ENCODE data around the gene APBA2.

The APBA2 gene

DNA sequence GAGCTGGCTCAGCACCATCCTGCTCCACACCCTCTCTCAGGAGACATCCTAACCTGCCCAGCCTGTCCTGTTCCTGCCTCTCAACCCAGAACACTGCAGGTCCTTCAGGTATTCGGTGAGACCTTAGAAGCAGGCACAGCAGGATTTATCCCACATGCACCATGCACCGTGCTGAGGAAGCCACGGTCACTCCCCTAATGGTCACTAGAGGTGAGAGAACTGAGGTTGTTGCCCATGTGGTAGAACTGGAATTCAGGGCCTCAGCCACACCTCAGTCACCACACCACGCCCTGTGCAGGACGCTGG, 36.9 kb downstream of the APBA2 start:
- TF ChIP-seq, protein P1, sequence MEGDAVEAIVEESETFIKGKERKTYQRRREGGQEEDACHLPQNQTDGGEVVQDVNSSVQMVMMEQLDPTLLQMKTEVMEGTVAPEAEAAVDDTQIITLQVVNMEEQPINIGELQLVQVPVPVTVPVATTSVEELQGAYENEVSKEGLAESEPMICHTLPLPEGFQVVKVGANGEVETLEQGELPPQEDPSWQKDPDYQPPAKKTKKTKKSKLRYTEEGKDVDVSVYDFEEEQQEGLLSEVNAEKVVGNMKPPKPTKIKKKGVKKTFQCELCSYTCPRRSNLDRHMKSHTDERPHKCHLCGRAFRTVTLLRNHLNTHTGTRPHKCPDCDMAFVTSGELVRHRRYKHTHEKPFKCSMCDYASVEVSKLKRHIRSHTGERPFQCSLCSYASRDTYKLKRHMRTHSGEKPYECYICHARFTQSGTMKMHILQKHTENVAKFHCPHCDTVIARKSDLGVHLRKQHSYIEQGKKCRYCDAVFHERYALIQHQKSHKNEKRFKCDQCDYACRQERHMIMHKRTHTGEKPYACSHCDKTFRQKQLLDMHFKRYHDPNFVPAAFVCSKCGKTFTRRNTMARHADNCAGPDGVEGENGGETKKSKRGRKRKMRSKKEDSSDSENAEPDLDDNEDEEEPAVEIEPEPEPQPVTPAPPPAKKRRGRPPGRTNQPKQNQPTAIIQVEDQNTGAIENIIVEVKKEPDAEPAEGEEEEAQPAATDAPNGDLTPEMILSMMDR (conservative IDR thresholded peaks at IDR 0.05), result no peak
- TF ChIP-seq ZFX (IDR thresholded peaks at IDR 0.05), result no peak
- H3K27ac ChIP-seq, result no peak overlapping the region

DNA sequence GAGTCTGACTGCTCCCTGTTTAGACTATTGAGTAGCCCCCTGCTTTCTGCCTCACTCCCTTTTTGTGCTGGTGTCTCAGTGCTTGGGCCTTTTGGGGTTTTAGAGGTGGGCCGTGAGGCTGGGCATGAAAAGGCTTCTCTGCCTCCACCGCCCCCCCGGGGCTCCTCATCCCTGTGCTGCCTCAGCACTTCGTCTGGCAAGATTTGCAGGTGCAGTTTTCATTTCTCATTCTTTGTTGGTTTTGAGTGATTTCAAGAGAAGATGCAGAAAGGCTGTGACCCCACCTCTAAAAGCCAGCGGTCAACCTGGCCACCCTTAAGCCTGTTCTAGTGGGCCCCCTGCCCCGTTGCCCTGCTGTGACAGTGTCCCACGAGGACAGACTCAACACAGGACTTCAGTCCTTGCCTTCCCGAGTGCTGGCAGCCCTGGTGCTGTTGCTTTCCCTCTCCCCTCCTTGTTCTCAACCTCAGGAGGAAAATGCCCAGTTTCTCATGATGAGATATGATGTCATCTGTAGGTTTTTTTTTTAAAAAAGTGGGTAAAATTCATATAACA, 38.0 kb downstream of the APBA2 start:
- no peak for TF ChIP-seq ZFX (IDR thresholded peaks at IDR 0.05)
- TF ChIP-seq, protein P1 (conservative IDR thresholded peaks at IDR 0.05), result no peak
- H3K27ac ChIP-seq, result no peak overlapping the region

DNA sequence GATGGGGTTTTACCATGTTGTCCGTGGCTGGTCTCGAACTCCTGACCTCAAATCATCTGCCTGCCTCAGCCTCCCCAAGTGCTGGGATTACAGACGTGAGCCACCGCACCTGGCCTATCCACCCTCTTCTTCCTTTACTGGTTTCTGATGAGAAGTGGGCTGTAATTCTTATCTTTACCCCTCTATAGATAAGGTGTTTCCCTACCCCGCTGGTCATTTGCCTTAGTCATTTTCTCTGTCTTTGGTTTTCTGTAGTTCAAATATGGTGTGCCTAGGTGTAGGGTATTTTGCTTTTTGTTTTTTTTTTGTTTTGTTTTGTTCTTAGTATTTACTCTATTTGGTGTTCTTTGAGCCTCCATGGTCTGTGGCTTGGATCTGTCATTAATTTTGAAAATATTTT, 41.3 kb downstream of the APBA2 start:
- H3K27ac ChIP-seq, result no peak overlapping the region
- TF ChIP-seq ZFX (IDR thresholded peaks at IDR 0.05), result no peak
- TF ChIP-seq, protein P1 (conservative IDR thresholded peaks at IDR 0.05), result no peak

DNA sequence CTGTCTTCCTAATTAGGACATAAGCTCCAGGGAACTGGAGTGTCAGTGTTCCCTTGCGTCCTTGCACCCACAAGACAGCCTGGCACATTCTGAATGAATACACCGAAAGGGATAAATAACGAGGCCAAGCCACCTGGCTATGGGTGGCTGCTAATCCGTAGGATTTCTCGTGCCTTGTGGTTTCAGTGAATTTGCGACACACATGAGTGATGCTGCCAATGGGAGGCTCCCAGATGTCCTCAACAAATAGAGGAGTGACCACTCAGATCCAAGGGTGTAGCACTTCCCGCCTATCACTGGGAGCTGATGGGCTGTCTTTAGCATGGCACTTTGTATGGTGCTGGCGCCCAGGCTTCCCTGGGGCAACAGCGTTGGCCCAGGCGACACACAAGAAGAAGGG, 43.4 kb downstream of the APBA2 start:
- no peak overlapping the region for H3K27ac ChIP-seq
- TF ChIP-seq, protein P1 (conservative IDR thresholded peaks at IDR 0.05), result no peak
- TF ChIP-seq ZFX (IDR thresholded peaks at IDR 0.05), result no peak

DNA sequence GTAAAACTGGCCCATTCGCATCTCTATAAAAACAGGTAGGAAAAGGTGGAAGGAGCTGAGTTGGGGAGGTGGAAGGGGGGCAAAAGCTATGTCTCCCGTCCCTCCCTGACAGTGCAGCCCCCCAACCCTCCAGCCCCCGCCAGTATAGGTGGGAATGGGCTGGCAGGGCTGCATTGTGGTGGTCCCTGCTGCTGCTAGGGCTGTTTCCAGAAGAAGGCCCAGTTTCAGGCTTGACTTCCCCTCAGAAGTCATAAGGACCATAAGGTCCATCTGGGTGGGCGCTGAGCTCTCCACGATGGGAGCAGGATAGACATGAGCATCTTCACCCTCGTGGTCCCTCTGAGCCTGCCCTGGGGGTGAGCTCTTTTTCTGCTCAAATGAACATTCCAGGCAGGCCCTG, 44.2 kb downstream of the APBA2 start:
- no peak overlapping the region for H3K27ac ChIP-seq
- TF ChIP-seq, protein P1 (conservative IDR thresholded peaks at IDR 0.05), result no peak
- no peak for TF ChIP-seq ZFX (IDR thresholded peaks at IDR 0.05)

DNA sequence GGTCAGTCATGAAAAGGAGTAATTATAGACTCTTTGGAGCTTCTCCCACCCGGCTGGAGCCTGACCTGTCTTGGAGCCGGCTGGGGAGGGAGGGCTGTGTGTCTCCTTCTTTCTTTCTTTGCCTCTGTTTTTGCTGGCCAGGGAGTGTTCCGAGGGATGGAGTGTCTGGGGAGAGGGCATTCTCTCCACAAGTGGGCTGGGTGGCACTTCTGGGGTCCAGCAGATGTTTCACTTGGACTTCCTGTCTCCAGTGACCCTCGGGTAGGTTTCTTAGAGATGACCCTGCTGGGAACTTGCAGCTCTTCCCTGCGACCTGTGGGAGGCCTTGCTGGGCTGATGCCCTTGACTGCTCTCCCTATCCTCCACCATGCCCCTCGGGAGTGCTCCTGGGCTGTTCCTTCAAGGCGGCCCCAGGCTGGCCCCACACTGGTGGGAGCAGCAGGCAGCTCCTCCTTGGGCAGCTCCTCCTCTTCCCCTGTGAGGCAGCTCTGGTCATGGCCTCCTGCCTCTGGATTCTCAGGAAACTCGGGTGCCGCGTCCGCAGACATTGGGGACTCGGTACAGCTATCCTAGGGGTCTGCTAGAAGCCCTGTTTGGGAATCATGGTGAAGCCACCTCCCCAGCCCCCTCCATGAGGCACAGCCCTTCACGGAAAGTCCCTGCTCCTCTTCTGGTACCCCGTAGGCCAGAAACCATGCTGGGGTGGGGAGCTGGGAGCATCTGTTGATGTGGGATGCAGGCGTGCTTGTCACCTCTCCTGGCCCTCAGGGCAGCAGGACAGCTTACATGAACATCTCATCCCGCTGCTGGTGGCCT, 44.9 kb downstream of the APBA2 start:
- no peak overlapping the region for H3K27ac ChIP-seq
- TF ChIP-seq, protein P1 (conservative IDR thresholded peaks at IDR 0.05), result no peak
- no peak for TF ChIP-seq ZFX (IDR thresholded peaks at IDR 0.05)

DNA sequence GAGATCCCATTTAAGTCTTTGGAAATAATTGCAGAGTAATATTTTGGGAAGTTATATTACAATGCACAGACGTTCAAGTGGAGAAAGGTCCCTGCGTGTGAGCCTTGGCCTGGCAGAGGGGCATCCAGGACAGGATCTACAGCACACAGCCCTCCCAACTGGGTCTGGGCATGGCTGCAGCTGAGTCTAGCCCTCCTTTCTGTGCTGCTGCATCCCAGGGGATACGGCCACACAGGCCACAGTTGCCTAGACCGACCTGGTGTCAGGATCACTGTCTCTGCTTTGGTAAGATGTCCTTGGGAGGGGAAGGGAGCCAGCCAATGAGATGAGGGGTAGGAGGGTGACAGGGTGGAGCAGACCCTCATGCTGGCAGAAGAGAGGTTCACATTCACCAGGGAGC, 46.1 kb downstream of the APBA2 start:
- no peak overlapping the region for H3K27ac ChIP-seq

More for the DNA sequence above, 46.1 kb downstream of the APBA2 start:
- TF ChIP-seq ZFX (IDR thresholded peaks at IDR 0.05), result no peak
- TF ChIP-seq, protein P1 (conservative IDR thresholded peaks at IDR 0.05), result no peak

Data from C4-2B (cell line).